HuH-7 (cell line): ENCODE data around the gene ZBTB16.

ENCODE experiments used
- DNase-seq: peaks from one replicate; pipeline ENCODE4 v3.0.0; 2011; ENCODE audit warnings: low spot score

The ZBTB16 gene

DNA sequence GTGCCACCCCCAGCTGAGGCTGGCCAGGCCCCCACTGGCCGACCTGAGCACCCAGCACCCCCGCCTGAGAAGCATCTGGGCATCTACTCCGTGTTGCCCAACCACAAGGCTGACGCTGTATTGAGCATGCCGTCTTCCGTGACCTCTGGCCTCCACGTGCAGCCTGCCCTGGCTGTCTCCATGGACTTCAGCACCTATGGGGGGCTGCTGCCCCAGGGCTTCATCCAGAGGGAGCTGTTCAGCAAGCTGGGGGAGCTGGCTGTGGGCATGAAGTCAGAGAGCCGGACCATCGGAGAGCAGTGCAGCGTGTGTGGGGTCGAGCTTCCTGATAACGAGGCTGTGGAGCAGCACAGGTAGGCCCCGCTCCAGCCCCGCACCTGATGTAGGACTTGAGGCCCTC is 4.7 kb downstream of the ZBTB16 start:
- DNase-seq: no peak

GRCh38 chr11:114065094-114065493 is 5.6 kb downstream of the ZBTB16 start:
- DNase-seq: no peak

- no peak for DNase-seq
Measured at GRCh38 chr11:114066046-114066648, 6.6 kb downstream of the ZBTB16 start.

GRCh38 chr11:114068327-114068726 is 8.8 kb downstream of the ZBTB16 start:
- DNase-seq: no peak

GRCh38 chr11:114070464-114071139 is 11.1 kb downstream of the ZBTB16 start:
- no peak for DNase-seq

DNA sequence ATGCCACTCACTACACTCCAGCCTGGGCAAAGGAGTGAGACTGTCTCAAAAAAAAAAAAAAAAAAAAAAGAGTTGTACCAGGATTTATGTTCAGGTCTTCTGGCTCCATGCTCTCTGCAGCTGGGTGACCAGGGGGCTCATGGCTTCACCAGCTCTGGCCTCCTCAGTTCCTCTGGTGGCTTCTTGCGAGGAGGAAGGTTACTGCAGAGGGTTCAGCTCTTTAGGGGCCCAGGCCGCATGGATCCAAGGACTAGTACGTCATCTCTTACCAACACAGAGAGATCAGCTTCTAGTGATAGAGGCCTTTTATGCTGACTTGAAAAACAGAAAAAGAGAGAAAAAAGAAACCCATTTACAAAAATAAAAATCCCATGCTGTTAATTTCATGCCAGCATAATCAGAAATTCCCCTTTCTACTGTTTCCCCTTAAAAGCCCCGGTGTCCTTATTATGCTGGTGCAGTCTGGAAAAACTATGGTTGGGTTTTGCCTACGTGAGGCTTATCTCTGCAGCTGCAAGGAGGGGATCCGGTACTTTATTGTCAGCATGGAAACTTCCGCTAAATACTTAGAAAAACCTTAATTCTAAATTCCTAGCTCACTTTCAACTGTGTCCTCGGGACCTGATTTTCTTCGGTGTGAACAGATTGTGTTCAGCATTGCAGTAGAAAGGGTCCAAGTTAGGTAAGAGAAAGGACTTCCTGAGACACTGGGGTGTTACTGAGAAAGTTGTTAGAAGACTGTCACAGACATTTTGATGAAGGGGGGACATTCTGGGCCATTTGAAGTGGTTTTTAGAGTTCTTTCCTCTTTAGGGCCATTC is 13.7 kb downstream of the ZBTB16 start:
- DNase-seq: no peak

GRCh38 chr11:114073828-114074381 is 14.4 kb downstream of the ZBTB16 start:
- no peak for DNase-seq

DNA sequence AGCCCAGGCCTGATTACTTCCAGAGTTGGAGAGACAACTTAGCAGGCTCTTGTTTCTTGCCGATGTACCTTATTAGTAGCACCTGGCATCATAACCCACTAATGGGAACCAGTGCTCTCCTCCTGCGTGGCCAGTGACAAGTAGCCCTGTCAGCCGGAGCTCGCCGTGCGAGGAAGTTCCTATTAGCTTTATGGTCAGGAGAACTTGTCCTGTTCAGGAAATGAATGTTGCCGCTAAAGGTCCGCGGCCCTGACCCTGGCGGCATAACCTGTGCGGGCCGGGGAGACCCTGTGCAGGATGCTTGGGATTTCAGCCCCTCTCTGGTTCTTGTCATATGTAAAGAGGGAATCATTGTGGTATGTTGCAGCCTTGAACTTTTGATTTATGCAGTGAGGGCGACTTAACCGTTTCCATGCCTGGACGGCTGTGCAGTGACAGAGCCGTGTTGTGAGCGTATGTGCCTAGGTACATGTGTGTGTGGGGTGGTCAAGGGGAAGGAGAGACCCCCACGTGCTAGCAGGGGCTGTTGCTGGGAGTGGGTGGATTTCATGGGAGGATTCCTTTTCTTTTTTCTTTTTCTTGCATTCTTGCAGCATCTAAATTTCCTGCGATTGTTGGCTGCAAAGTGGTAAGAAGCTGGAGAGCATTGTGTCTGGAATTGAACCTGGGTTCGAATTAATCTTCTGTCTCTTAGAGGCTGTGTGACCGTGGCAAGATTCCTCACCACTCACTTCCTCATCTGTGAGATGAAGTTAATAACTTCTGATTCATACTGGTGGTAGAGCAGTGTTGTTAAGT is 15.2 kb downstream of the ZBTB16 start:
- DNase-seq: no peak

DNA sequence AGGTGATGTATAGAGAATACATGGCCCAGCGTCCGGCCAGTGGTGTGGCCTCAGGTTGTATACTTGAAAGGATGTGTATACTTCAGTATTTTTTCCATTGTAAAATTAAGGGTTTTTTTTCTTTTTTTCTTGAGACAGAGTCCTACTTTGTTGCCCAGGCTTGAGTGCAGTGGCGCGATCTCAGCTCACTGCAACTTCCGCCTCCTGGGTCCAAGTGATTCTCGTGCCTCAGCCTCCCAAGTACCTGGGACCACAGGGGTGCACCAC is 15.8 kb downstream of the ZBTB16 start:
- DNase-seq: no peak

- DNase-seq: peak; percentile 61
Measured at GRCh38 chr11:114075891-114076441, 16.5 kb downstream of the ZBTB16 start.

DNA sequence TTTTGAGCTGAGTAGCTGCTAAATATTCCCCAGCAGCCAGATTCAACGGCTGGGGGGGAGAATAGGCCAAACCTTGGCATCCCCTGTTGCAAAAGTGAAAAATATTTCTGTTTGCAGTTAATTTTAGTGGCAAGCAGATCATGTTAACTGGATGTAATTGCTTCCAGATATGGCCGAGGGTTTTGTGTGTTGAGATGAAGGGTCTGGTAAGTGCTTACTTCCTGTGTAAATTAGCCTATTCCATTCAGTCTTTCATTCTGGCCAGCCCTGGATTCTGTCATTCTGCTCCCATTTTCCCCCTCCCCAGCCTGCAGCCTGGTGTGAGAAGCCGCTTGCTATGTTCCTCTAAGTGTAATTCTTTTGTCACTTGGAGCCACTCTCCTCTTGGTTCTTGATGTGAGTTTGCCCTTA is 17.4 kb downstream of the ZBTB16 start:
- no peak for DNase-seq

- DNase-seq: no peak
Measured at GRCh38 chr11:114077482-114078305, 18.2 kb downstream of the ZBTB16 start.

DNA sequence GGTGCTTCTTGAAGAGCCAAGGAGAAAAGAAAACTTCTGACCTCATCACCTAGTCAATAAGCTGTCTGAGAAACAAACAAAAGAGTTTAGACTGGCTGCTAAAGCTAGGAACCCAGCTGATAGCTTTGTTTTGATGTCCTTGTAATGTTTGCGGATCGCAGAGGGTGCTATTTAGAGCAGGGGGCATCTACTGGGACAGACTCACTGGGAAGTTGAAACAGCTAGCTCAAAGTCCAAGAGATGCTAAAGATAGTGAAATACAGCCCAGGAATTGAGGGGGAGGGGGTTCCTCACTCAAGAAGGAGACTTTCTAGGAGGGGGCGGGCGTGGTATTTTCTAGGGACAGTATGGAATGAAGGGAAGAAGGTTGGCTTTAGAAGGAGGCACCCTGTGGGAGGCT is 18.9 kb downstream of the ZBTB16 start:
- peak; percentile 50 for DNase-seq

DNA sequence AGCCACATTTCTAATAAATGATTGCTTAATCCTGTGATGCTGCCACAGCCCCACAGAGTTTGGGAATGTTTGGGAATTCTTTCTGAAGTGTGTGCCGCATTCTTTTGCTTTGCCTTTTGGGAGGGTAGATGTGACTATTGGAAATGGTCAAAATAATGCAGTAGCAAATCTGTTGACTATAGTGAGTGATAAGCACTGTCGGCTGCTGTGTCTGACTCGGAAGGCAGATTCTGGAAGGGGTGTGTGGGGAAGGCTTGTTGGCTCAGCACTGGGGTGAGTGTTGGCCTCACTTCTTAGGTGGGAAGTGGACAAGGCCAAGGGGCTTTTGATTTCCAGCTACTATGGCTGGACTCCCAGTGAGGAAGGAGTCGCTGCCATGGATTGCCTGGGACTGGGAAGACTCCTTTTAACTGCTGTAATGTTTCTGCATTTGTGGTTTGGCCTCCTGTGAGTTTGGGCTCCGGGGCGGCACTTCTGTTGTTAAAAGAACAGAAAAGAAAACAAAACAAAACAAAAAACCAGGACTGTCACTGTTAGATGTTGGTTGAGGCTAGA is 20.1 kb downstream of the ZBTB16 start:
- no peak for DNase-seq

DNA sequence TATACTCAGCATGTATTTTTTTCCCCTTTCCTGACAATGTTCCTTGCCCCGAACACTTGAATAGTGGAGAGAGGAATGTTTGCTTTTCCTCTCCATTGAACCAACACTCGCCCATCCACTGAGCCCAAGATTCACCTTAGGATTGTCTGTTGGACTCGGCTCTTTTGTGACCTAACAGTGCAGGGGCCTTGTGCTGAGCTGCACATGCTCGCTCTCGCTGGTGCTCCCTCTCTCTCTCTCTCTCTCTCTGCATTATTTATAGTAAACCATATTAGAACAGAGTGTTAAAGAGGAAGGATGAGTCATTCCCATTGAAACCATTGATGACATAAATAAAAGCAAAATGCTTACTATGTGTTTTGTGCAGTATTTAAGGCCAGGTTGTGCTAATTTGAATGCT is 20.7 kb downstream of the ZBTB16 start:
- DNase-seq: no peak

DNA sequence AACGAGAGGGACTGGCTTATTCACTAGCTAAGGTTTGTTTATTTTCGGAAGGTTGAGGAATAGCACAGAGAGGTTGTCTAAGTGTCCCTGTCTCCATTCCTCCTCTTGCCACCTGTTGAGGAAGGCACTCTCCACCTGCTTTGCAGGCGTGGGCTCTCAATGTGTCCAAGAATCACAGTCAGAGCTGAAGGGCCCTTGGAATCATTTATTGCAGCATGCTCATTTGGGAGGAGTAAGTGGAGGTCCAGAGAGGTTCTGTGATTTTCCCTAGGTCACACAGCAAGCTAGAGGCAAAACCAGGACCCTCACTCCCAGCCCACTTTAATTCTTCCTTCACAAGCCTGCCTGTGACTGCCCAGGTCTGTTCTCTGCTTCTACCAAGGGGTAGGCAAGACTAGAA is 21.3 kb downstream of the ZBTB16 start:
- DNase-seq: no peak

DNA sequence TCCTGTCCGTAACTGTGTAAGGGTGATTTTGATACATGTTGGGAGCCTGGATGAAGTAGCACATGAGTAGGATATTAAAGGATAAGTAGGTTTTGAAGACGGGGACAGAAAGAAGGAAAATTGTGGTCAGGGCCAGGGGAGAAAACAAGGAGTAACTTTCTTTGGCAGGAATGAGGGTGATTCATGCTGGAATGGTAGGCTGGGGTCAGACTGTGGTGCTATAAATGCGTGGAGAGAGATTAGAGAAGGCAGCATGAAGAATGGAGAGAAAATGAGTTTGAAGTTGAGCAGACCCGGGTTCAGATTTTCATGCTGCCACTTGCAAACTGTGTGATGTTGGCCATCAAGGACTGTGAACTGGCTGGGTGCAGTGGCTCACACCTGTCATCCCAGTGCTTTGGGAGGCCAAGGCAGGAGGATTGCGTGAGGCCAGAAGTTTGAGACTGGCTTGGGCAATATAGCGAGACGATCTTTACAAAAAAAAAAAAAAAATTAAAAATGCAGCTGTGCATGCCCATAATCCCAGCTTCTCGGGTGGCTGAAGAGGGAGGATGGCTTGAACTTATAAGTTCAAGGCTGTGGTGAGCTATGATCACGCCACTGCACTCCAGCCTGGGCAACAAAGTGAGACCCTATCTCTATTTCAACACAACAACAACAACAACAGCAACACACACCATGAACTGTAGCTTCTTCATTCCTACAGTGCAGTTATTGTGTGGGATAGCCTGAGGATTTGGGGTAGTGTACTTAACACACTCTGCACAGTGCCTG is 22.3 kb downstream of the ZBTB16 start:
- no peak for DNase-seq

- DNase-seq: peak; percentile 44
Measured at GRCh38 chr11:114082415-114082748, 22.9 kb downstream of the ZBTB16 start.

DNA sequence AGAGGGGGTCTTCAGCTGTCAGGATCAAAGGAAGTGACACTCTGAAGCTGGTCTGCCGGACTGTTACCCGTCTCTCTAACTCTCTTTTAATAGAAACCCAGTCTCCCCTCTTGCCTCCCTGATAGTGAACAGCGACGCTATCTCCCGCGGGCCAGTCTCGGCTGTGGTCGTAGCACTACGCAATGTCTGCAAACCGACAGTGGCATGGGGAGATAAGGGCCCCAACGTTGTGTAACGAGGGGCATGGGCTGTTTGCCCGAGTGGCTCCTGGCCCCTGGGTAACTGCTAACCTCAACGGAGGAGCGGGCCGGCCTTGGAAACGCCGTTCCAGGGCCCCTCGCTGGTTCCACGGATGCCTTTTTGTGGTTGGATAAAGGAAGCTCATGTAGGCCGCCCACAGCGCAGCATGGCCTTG is 23.3 kb downstream of the ZBTB16 start:
- peak; percentile 54 for DNase-seq
